AG09319 (cell line): ENCODE measurements around the gene SLN.

Source experiments
- DNase-seq: peaks from one replicate; pipeline ENCODE4 v3.0.0-alpha.2; 2010; ENCODE audit warnings: low read depth; ENCODE audit errors: extremely low read depth
- CTCF ChIP-seq: IDR thresholded peaks from 2 replicates; pipeline ENCODE4 v1.5.1; 2011; ENCODE audit warnings: low read depth, mild to moderate bottlenecking, inconsistent platforms, low read length, moderate library complexity

The SLN gene

GRCh38 chr11:107706531-107706930 lies 5.3 kb downstream of the SLN start:
- no peak for DNase-seq
- TF ChIP-seq CTCF, result no peak

GRCh38 chr11:107705027-107705426 lies 6.8 kb downstream of the SLN start:
- peak; percentile 27 for DNase-seq
- TF ChIP-seq CTCF, result no peak

- no peak for DNase-seq
- no peak for TF ChIP-seq CTCF
Measured at GRCh38 chr11:107704451-107704850, 7.4 kb downstream of the SLN start.

GRCh38 chr11:107702723-107703122 lies 9.1 kb downstream of the SLN start:
- TF ChIP-seq CTCF, result no peak
- DNase-seq, result no peak

DNA sequence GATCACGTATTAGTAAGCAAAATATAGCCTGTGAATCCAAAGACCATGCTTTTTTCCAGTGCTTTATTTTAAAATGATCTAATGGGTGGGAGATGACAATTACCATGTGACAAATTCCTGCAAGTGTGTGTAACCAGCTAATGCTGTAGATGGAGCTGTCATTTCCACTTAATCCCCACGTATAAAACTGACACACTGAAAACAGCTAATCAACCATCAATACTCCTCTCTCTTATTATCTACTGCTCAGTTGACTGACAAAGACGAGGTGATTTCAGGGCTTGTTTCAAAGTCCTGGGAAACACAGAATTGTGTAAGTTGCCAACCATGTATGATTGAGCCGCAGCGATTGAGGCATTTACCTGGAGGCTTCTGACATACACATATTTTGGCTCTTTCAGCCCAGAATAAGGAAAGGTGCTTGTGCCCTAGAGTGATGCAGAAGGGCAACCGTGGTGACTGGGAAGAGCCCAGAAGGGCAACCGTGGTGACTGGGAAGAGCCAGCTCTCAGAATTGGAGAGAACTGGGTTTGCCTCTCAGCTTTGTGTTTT lies 9.7 kb downstream of the SLN start:
- no peak for TF ChIP-seq CTCF
- no peak for DNase-seq

DNA sequence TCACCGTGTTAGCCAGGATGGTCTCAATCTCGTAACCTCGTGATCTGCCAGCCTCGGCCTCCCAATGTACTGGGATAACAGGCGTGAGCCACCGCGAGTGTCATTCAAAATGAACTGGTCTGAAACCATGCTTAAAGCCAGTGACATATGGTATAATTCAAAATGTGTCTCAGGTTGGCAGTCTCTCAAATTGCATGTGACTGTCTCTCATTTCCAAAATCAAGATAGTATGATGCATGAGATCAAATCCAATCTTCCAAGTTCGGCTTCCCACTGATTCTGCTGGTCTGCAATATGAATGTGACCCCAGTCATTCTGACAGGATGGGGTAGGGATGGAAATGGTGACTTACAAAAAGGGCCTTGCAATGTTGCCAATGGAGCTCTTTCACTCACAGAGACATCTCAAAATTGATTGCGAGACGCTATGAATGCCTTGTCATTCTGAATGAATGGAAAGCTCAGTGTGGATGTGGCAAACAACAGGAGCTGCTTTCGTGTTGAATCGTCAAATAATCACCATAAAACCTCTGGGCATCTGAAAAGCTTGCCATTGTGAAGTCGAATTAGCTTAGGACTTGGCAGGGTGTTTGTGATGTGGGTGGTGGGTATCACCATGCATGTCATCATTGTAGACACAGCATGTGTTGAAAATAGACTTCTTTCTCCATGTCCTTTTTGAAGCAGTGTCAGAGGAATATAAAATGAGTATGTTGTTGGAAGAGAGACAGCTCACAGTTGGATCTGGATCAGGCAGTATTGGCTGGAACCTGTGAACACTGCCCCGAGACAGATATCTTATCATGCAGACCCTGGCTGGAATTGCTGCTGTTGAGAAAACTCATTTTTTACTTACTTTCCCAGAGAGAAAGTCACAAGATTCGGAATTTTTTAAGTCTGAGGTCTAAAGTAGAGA lies 12.2 kb downstream of the SLN start:
- TF ChIP-seq CTCF, result no peak
- DNase-seq, result no peak

GRCh38 chr11:107697291-107697690 lies 14.6 kb downstream of the SLN start:
- TF ChIP-seq CTCF, result no peak
- no peak for DNase-seq
